OCI-LY3 (cell line): ENCODE data around the gene MGMT.

Experiments used
- H2AFZ ChIP-seq: fragments of 200-600, 300-600 bp; shearing (Covaris generic); 2 replicates; pipeline ENCODE4 v1.6.0; 2014; ENCODE audit warnings: antibody characterized with exemption, low read depth, low read length
- H3K27ac ChIP-seq: fragments of 200-600, 300-600 bp; sonication (generic); 2 replicates; pipeline ENCODE4 v1.5.1; 2014; ENCODE audit warnings: mild to moderate bottlenecking, low read length, moderate library complexity, mixed read lengths
- H3K27me3 ChIP-seq: fragments of 200-600, 300-600 bp; sonication (generic); 2 replicates; pipeline ENCODE4 v1.6.1; 2014; ENCODE audit warnings: low read depth, low read length, mixed read lengths
- H3K36me3 ChIP-seq: fragments of 200-600, 300-600 bp; sonication (generic); replicated peaks from 2 replicates; pipeline ENCODE3; 2014; ENCODE audit warnings: low read depth, low read length, mixed read lengths
- H3K4me1 ChIP-seq: fragments of 300-600, 200-600 bp; sonication (generic); 2 replicates; pipeline ENCODE4 v1.6.1; 2014; ENCODE audit warnings: low read length, mixed read lengths
- H3K4me2 ChIP-seq: fragments of 200-600, 300-600 bp; sonication (generic); 2 replicates; pipeline ENCODE4 v1.6.1; 2014; ENCODE audit warnings: low read length, mixed read lengths
- H3K4me3 ChIP-seq: fragments of 300-600, 200-600 bp; sonication (generic); 2 replicates; pipeline ENCODE4 v1.5.1; 2014; ENCODE audit warnings: antibody characterized with exemption, mild to moderate bottlenecking, low read length, moderate library complexity
- H3K79me2 ChIP-seq: fragments of 300-600, 200-600 bp; shearing (Covaris generic); 2 replicates; pipeline ENCODE4 v1.6.1; 2014; ENCODE audit warnings: mild to moderate bottlenecking, low read length, mixed read lengths
- H3K9ac ChIP-seq: fragments of 300-600, 200-600 bp; shearing (Covaris generic); 2 replicates; pipeline ENCODE4 v1.6.0; 2014; ENCODE audit warnings: mild to moderate bottlenecking, low read length, moderate library complexity
- H3K9me3 ChIP-seq: fragments of 200-600, 300-600 bp; shearing (Covaris generic); 2 replicates; pipeline ENCODE4 v1.6.1; 2014; ENCODE audit warnings: low read length, mixed read lengths; ENCODE audit not compliant: insufficient read depth
- H4K20me1 ChIP-seq: fragments of 200-600, 300-600 bp; sonication (generic); 2 replicates; pipeline ENCODE4 v1.6.1; 2016; ENCODE audit warnings: low read length, mixed read lengths; ENCODE audit not compliant: insufficient read depth
- EZH2phosphoT487 ChIP-seq: fragments of 200-600 bp; shearing (Covaris generic); IDR thresholded peaks from 2 replicates; pipeline ENCODE4 v1.6.1; 2018; ENCODE audit warnings: antibody characterized with exemption, mixed run types, low read depth
- TF ChIP-seq, protein P1 (sequence below): fragments of 200-600, 300-600 bp; sonication (generic); IDR thresholded peaks from 2 replicates; pipeline ENCODE4 v1.5.1; 2014; ENCODE audit warnings: antibody characterized with exemption, low read length, low read depth

The MGMT gene

DNA sequence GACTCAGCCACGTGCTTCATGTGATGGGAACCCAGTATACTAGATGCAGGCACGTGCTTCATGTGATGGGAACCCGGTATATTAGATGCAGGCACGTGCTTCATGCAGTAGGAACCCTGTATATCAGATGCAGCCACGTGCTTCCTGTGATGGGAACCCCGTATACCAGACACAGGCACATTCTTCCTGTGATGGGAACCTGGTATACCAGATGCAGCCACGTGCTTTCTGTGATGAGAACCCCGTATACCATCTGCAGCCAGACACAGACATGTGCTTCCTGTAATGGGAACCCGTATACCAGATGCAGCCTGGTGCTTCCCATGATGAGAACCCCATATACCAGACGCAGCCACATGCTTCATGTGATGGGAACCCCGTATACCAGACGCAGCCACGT, 44.0 kb downstream of the MGMT start:
- no peaks in the 10 kb centered on the region for H3K4me1 ChIP-seq
- no peaks in the 10 kb centered on the region for H3K36me3 ChIP-seq
- no peaks in the 10 kb centered on the region for H3K27me3 ChIP-seq
- no peaks in the 10 kb centered on the region for H4K20me1 ChIP-seq
- H3K4me3 ChIP-seq = no peak overlapping the region
- H3K27ac ChIP-seq = no peak overlapping the region
- no peaks in the 10 kb centered on the region for H3K9me3 ChIP-seq
- H3K9ac ChIP-seq = no peak overlapping the region
- H2AFZ ChIP-seq = no peak overlapping the region
- no peaks in the 10 kb centered on the region for H3K79me2 ChIP-seq
- TF ChIP-seq EZH2phosphoT487 = no peak
- TF ChIP-seq, protein P1, sequence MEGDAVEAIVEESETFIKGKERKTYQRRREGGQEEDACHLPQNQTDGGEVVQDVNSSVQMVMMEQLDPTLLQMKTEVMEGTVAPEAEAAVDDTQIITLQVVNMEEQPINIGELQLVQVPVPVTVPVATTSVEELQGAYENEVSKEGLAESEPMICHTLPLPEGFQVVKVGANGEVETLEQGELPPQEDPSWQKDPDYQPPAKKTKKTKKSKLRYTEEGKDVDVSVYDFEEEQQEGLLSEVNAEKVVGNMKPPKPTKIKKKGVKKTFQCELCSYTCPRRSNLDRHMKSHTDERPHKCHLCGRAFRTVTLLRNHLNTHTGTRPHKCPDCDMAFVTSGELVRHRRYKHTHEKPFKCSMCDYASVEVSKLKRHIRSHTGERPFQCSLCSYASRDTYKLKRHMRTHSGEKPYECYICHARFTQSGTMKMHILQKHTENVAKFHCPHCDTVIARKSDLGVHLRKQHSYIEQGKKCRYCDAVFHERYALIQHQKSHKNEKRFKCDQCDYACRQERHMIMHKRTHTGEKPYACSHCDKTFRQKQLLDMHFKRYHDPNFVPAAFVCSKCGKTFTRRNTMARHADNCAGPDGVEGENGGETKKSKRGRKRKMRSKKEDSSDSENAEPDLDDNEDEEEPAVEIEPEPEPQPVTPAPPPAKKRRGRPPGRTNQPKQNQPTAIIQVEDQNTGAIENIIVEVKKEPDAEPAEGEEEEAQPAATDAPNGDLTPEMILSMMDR = no peak
- no peak overlapping the region for H3K4me2 ChIP-seq

- Histone ChIP-seq H3K4me1 (no peaks in the 10 kb centered on the region), H2AFZ (no peak overlapping the region), H3K4me3 (no peak overlapping the region), H3K79me2 (no peaks in the 10 kb centered on the region), H3K9ac (no peak overlapping the region), H3K36me3 (no peaks in the 10 kb centered on the region), H3K9me3 (no peaks in the 10 kb centered on the region), H3K27me3 (no peaks in the 10 kb centered on the region), H3K4me2 (no peak overlapping the region), H3K27ac (no peak overlapping the region), H4K20me1 (no peaks in the 10 kb centered on the region)
- TF ChIP-seq EZH2phosphoT487 = no peak
- TF ChIP-seq, protein P1 = no peak
These were observed 44.7 kb downstream of the MGMT start for GRCh38 chr10:129511758-129512157.

DNA sequence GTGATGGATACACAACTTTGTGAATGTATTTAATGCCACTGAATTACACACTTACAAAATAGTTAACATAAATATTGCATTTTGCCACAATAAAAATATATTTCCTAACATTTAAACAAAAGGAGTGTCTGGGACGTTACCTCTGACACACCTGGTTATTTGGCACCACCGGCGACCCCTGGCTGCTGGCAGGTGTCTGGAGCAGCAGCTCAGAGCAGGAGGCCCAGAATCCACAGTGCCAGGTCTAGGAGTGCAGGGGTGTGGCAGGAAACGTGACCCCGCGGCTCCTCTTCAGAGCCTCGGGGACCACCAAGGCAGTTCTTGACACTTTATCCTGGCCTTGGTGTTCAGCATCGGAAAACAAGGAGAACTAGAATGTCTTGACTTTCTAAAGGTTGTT, 46.3 kb downstream of the MGMT start:
- Histone ChIP-seq H4K20me1 (no peaks in the 10 kb centered on the region), H3K9ac (no peak overlapping the region), H3K27me3 (no peaks in the 10 kb centered on the region), H3K79me2 (no peaks in the 10 kb centered on the region), H3K4me2 (no peak overlapping the region), H3K4me1 (no peaks in the 10 kb centered on the region), H3K36me3 (no peaks in the 10 kb centered on the region), H3K4me3 (no peak overlapping the region), H3K27ac (no peak overlapping the region), H2AFZ (no peak overlapping the region), H3K9me3 (no peaks in the 10 kb centered on the region)
- TF ChIP-seq EZH2phosphoT487 = no peak
- TF ChIP-seq, protein P1 = no peak

GRCh38 chr10:129514568-129515451, 47.8 kb downstream of the MGMT start:
- H3K27ac ChIP-seq = no peak overlapping the region
- TF ChIP-seq, protein P1 = no peak
- no peak for TF ChIP-seq EZH2phosphoT487

More at GRCh38 chr10:129514568-129515451, 47.8 kb downstream of the MGMT start:
- no peaks in the 10 kb centered on the region for H3K79me2 ChIP-seq
- no peaks in the 10 kb centered on the region for H3K4me1 ChIP-seq
- H3K36me3 ChIP-seq = no peaks in the 10 kb centered on the region
- H3K9ac ChIP-seq = no peak overlapping the region
- no peak overlapping the region for H2AFZ ChIP-seq
- H4K20me1 ChIP-seq = no peaks in the 10 kb centered on the region
- H3K4me2 ChIP-seq = no peak overlapping the region
- no peak overlapping the region for H3K4me3 ChIP-seq
- no peaks in the 10 kb centered on the region for H3K27me3 ChIP-seq
- H3K9me3 ChIP-seq = no peaks in the 10 kb centered on the region
